Activated naive CD4-positive, alpha-beta T cell treated with anti-CD3 and anti-CD28 coated beads, Interleukin-2, amount 10 ng/mL, durations not matched to agents 7 days and 5 days (primary cell): ENCODE results near the gene MYO3B.
"Not testable (repeated sequence)": the region's sequence is repeated elsewhere in the genome, so short reads cannot be mapped to it uniquely, and the experiment has no call there.

ENCODE experiments used
- CTCF ChIA-PET: fragments of 350-600 bp; sonication (Branson Sonifier 250); formaldehyde crosslinking; loops from one replicate; lab custom pipeline; 2021; ENCODE audit warnings: antibody characterized with exemption; lab: Charles Lee
- DNase-seq: peaks from one replicate; pipeline ENCODE4 v3.0.0-alpha.2; 2020
- H3K27ac Mint-ChIP-seq: one replicate; pipeline ENCODE4 v1.8.0; 2021; ENCODE audit warnings: mild to moderate bottlenecking, moderate library complexity, mixed read lengths
- H3K27me3 Mint-ChIP-seq: one replicate; pipeline ENCODE4 v1.8.0; 2021; ENCODE audit warnings: mild to moderate bottlenecking, mixed read lengths
- H3K36me3 Mint-ChIP-seq: one replicate; pipeline ENCODE4 v1.8.0; 2021; ENCODE audit warnings: mixed read lengths
- H3K4me1 Mint-ChIP-seq: one replicate; pipeline ENCODE4 v1.8.0; 2021; ENCODE audit warnings: mixed read lengths
- H3K4me3 Mint-ChIP-seq: one replicate; pipeline ENCODE4 v1.8.0; 2021; ENCODE audit warnings: mild to moderate bottlenecking, moderate library complexity, mixed read lengths
- H3K9me3 Mint-ChIP-seq: one replicate; pipeline ENCODE4 v1.8.0; 2021; ENCODE audit warnings: mixed read lengths

Gene MYO3B

GRCh38 chr2:170660409-170660808 lies 482.5 kb downstream of the MYO3B start:
- DNase-seq, result no peak
- no peaks in the 10 kb centered on the region for H3K4me1 Mint-ChIP-seq
- no peaks in the 10 kb centered on the region for H3K36me3 Mint-ChIP-seq
- H3K9me3 Mint-ChIP-seq, result no peaks in the 10 kb centered on the region
- H3K4me3 Mint-ChIP-seq, result no peak overlapping the region
- peaks cover 7% of the 10 kb centered on the region for H3K27me3 Mint-ChIP-seq
- CTCF ChIA-PET, result no interaction called here
- H3K27ac Mint-ChIP-seq, result no peak overlapping the region

- H3K4me1 Mint-ChIP-seq, result no peaks in the 10 kb centered on the region
- H3K4me3 Mint-ChIP-seq, result no peak overlapping the region
- CTCF ChIA-PET, result no interaction called here
- H3K27ac Mint-ChIP-seq, result no peak overlapping the region
- no peaks in the 10 kb centered on the region for H3K36me3 Mint-ChIP-seq
- DNase-seq, result no peak
- H3K27me3 Mint-ChIP-seq, result peaks cover 6% of the 10 kb centered on the region
- no peaks in the 10 kb centered on the region for H3K9me3 Mint-ChIP-seq
Measured at GRCh38 chr2:170665743-170666142, 487.8 kb downstream of the MYO3B start.

GRCh38 chr2:170669909-170670308 lies 492.0 kb downstream of the MYO3B start:
- DNase-seq, result no peak
- CTCF ChIA-PET, result no interaction called here
- Mint-ChIP-seq H3K9me3 (no peaks in the 10 kb centered on the region), H3K4me1 (no peaks in the 10 kb centered on the region), H3K27ac (no peak overlapping the region), H3K27me3 (peaks cover 8% of the 10 kb centered on the region), H3K4me3 (no peak overlapping the region), H3K36me3 (no peaks in the 10 kb centered on the region)

GRCh38 chr2:170670651-170671050 lies 492.7 kb downstream of the MYO3B start:
- no peak overlapping the region for H3K27ac Mint-ChIP-seq
- H3K36me3 Mint-ChIP-seq, result no peaks in the 10 kb centered on the region
- CTCF ChIA-PET, result no interaction called here
- no peaks in the 10 kb centered on the region for H3K9me3 Mint-ChIP-seq
- no peaks in the 10 kb centered on the region for H3K4me1 Mint-ChIP-seq
- H3K27me3 Mint-ChIP-seq, result peaks cover 8% of the 10 kb centered on the region
- H3K4me3 Mint-ChIP-seq, result no peak overlapping the region
- DNase-seq, result no peak

GRCh38 chr2:170671079-170671478 lies 493.1 kb downstream of the MYO3B start:
- no peaks in the 10 kb centered on the region for H3K9me3 Mint-ChIP-seq
- CTCF ChIA-PET, result no interaction called here
- no peaks in the 10 kb centered on the region for H3K4me1 Mint-ChIP-seq
- H3K27me3 Mint-ChIP-seq, result peaks cover 8% of the 10 kb centered on the region
- H3K4me3 Mint-ChIP-seq, result no peak overlapping the region
- H3K27ac Mint-ChIP-seq, result no peak overlapping the region
- no peaks in the 10 kb centered on the region for H3K36me3 Mint-ChIP-seq
- DNase-seq, result no peak

GRCh38 chr2:170674282-170674681 lies 496.3 kb downstream of the MYO3B start:
- not testable (repeated sequence) for H3K4me3 Mint-ChIP-seq

GRCh38 chr2:170675701-170676100 lies 497.8 kb downstream of the MYO3B start:
- H3K36me3 Mint-ChIP-seq, result no peaks in the 10 kb centered on the region
- DNase-seq, result no peak
- H3K27ac Mint-ChIP-seq, result no peak overlapping the region
- CTCF ChIA-PET, result no interaction called here
- H3K27me3 Mint-ChIP-seq, result peaks cover 8% of the 10 kb centered on the region
- H3K4me1 Mint-ChIP-seq, result no peaks in the 10 kb centered on the region
- H3K4me3 Mint-ChIP-seq, result no peak overlapping the region
- H3K9me3 Mint-ChIP-seq, result no peaks in the 10 kb centered on the region

More at GRCh38 chr2:170674282-170674681, 496.3 kb downstream of the MYO3B start:
- H3K27ac Mint-ChIP-seq, H3K36me3 Mint-ChIP-seq, H3K27me3 Mint-ChIP-seq, DNase-seq, CTCF ChIA-PET, H3K9me3 Mint-ChIP-seq, H3K4me1 Mint-ChIP-seq: not testable (repeated sequence)

GRCh38 chr2:170679607-170680079 lies 501.7 kb downstream of the MYO3B start:
- peaks cover 6% of the 10 kb centered on the region for H3K27me3 Mint-ChIP-seq
- no peak overlapping the region for H3K27ac Mint-ChIP-seq
- no peaks in the 10 kb centered on the region for H3K4me1 Mint-ChIP-seq
- no peak for DNase-seq
- CTCF ChIA-PET, result interaction anchor here (0.8 to 0.9 kb wide), 2 partner anchors 268 to 310 kb away, joined by 3 read pairs; no protein-coding TSS in a partner anchor
- no peaks in the 10 kb centered on the region for H3K36me3 Mint-ChIP-seq
- H3K9me3 Mint-ChIP-seq, result no peaks in the 10 kb centered on the region
- no peak overlapping the region for H3K4me3 Mint-ChIP-seq

GRCh38 chr2:170680172-170680941 lies 502.4 kb downstream of the MYO3B start:
- Mint-ChIP-seq H3K27me3 (peaks cover 6% of the 10 kb centered on the region), H3K4me3 (no peak overlapping the region), H3K9me3 (no peaks in the 10 kb centered on the region), H3K27ac (no peak overlapping the region), H3K4me1 (no peaks in the 10 kb centered on the region), H3K36me3 (no peaks in the 10 kb centered on the region)
- no peak for DNase-seq
- CTCF ChIA-PET, result interaction anchor here (0.8 to 0.9 kb wide), 2 partner anchors 269 to 310 kb away, joined by 3 read pairs; no protein-coding TSS in a partner anchor

GRCh38 chr2:170681311-170681710 lies 503.4 kb downstream of the MYO3B start:
- CTCF ChIA-PET, result no interaction called here
- no peak overlapping the region for H3K27ac Mint-ChIP-seq
- no peaks in the 10 kb centered on the region for H3K9me3 Mint-ChIP-seq

GRCh38 chr2:170685591-170685990 lies 507.6 kb downstream of the MYO3B start:
- DNase-seq, result no peak
- Mint-ChIP-seq H3K27me3 (peaks cover 6% of the 10 kb centered on the region), H3K9me3 (no peaks in the 10 kb centered on the region), H3K4me1 (no peaks in the 10 kb centered on the region), H3K36me3 (no peaks in the 10 kb centered on the region), H3K27ac (no peak overlapping the region), H3K4me3 (no peak overlapping the region)
- CTCF ChIA-PET, result no interaction called here

More at GRCh38 chr2:170681311-170681710, 503.4 kb downstream of the MYO3B start:
- no peak for DNase-seq
- Mint-ChIP-seq H3K27me3 (peaks cover 6% of the 10 kb centered on the region), H3K36me3 (no peaks in the 10 kb centered on the region), H3K4me1 (no peaks in the 10 kb centered on the region), H3K4me3 (no peak overlapping the region)

- Mint-ChIP-seq H3K27ac (no peak overlapping the region), H3K4me1 (no peaks in the 10 kb centered on the region), H3K4me3 (no peak overlapping the region), H3K27me3 (peaks cover under 1% of the 10 kb centered on the region), H3K9me3 (no peaks in the 10 kb centered on the region), H3K36me3 (no peaks in the 10 kb centered on the region)
- no peak for DNase-seq
- CTCF ChIA-PET, result no interaction called here
Measured at GRCh38 chr2:170689481-170689880, 511.5 kb downstream of the MYO3B start.

- Mint-ChIP-seq H3K4me3 (no peak overlapping the region), H3K4me1 (no peaks in the 10 kb centered on the region), H3K27me3 (no peaks in the 10 kb centered on the region), H3K27ac (no peak overlapping the region), H3K9me3 (no peaks in the 10 kb centered on the region), H3K36me3 (no peaks in the 10 kb centered on the region)
- CTCF ChIA-PET, result no interaction called here
- no peak for DNase-seq
Measured at GRCh38 chr2:170690640-170691039, 512.7 kb downstream of the MYO3B start.

GRCh38 chr2:170694316-170694715 lies 516.4 kb downstream of the MYO3B start:
- no peak overlapping the region for H3K4me3 Mint-ChIP-seq
- CTCF ChIA-PET, result no interaction called here

More at GRCh38 chr2:170694316-170694715, 516.4 kb downstream of the MYO3B start:
- Mint-ChIP-seq H3K4me1 (no peaks in the 10 kb centered on the region), H3K27me3 (peaks cover 5% of the 10 kb centered on the region), H3K9me3 (no peaks in the 10 kb centered on the region), H3K27ac (no peak overlapping the region), H3K36me3 (no peaks in the 10 kb centered on the region)
- no peak for DNase-seq
